Effector CD4-positive, alpha-beta T cell (primary cell): ENCODE results near the gene DRD3.
A peak's percentile ranks its signal among the peaks of the same experiment; 100 is the strongest.

Experiments used
- DNase-seq: peaks from one replicate; pipeline ENCODE4 v3.0.0-alpha.2; 2020

The DRD3 gene

DNA sequence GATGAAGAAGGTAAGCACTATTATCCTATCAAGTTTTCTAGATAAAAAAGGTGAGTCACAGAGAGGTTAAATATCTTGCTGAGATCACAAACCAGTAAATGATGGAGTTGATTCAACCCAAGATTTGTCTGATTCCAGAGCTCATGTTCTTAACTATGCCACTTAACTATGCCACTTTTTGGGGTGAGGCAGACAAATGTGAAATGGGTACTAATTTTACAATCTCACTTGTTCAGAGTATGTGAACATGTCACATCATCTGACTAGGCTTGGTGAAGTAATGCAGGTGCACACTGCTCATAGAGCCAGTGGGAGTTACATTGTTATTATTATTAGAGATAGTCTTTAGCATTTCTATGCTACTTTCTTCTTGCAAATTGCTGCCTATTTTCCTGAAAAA, 2.0 kb downstream of the DRD3 start:
- DNase-seq = no peak

GRCh38 chr3:114176487-114176886, 2.4 kb downstream of the DRD3 start:
- no peak for DNase-seq

- DNase-seq = no peak
These were observed 3.5 kb downstream of the DRD3 start for GRCh38 chr3:114175204-114175987.

DNA sequence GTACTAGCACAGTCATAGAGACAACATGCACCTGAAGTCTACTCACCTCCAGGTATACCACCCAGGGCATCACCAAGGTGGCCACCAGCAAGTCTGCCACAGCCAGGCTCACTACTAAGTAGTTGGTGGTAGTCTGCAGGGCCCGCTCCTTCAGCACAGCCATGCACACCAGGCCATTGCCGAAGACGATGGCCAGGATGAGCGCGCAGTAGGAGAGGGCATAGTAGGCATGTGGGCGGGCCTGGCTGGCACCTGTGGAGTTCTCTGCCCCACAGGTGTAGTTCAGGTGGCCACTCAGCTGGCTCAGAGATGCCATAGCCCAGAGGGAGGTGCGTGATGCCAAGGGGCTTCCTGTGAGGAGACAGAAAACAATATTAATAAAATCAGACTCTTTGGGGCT, 7.2 kb downstream of the DRD3 start:
- no peak for DNase-seq

GRCh38 chr3:114168150-114168549, 10.7 kb downstream of the DRD3 start:
- DNase-seq = no peak

- DNase-seq = no peak
These were observed 21.5 kb downstream of the DRD3 start for GRCh38 chr3:114157321-114157720.

DNA sequence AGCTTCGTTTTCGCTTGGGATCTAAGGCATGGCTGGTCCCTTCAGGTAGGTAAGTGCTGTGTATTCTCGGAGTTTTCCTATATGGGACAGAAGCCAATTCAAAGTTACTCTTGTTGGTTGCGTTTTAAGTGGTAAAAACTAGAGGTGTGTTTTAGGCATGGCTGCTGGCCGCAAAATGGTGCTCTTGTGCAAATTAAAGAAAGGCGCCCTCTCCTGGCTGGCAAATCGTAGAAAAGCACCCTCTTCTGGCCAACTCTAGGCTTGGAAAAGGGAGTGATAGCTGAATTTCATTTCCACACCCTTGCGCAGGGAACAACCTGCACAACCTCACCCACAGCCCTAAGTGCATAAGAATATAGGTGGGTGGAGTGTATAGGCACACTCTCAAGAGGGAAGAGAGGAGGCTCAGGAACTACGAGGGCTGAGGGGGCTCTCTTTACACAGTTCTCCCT, 23.5 kb downstream of the DRD3 start:
- DNase-seq = no peak

DNA sequence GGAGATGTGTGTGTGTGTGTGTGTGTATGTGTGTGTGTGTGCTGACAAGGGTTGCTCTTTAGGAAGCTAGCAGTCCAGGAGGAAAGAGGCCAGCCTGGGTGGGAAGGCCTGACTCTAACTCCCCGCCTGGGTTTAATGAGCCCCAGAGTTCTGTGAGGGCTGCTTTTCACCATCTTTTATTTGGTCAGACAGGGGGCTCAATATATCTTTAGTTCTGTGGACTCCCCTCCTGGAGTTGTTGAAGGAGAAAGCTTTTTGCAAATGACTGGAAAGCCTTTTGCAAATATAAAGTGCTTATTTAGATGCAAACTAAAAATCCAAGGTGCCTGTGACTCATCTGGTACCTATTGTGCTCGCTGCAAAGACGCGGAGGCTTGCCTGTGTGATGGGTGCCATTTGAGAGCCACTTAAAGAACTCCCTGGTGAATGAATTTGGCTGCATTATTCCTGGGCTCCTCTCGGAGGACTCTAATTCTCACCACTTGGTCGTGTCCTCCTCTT, 24.5 kb downstream of the DRD3 start:
- DNase-seq = no peak

- DNase-seq = peak; percentile 78
These were observed 26.2 kb downstream of the DRD3 start for GRCh38 chr3:114152519-114153151.

DNA sequence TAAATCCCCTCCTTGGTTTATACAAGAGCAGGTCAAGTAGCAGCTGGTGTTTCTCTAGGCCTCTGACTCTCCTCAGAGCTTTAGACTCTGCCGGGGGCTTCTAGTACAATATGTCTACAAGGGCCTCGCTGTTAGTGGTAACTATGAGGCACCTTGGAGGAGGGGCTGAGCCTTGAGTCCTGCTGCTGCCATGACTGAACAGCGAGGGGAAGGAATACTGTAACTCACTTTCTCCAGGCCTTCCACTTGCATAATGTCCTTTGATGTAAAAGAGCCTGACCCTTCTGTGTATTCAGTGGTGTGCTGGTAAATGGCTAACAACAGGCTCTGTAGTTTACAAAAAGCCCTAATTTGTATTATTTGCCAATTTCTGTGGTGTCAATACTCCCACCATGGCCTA, 27.8 kb downstream of the DRD3 start:
- DNase-seq = no peak

DNA sequence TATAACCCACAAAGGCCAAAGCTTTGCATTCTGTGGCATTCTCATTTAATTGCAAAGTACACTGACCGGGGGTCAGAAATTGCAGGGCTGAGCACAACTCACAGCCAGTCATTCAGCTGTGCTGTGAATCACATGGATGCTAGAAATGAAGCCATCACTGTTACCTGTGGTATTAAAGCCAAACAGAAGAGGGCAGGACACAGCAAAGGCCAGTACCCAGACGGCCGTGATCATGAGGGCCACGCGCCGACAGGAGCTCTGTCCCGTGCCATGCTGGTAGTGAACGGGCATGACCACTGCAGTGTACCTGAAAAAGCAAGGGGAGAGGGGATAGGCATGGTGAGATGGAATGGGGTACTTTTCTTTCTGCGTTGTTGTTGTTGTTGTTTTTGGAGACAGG, 31.6 kb downstream of the DRD3 start:
- DNase-seq = no peak

DNA sequence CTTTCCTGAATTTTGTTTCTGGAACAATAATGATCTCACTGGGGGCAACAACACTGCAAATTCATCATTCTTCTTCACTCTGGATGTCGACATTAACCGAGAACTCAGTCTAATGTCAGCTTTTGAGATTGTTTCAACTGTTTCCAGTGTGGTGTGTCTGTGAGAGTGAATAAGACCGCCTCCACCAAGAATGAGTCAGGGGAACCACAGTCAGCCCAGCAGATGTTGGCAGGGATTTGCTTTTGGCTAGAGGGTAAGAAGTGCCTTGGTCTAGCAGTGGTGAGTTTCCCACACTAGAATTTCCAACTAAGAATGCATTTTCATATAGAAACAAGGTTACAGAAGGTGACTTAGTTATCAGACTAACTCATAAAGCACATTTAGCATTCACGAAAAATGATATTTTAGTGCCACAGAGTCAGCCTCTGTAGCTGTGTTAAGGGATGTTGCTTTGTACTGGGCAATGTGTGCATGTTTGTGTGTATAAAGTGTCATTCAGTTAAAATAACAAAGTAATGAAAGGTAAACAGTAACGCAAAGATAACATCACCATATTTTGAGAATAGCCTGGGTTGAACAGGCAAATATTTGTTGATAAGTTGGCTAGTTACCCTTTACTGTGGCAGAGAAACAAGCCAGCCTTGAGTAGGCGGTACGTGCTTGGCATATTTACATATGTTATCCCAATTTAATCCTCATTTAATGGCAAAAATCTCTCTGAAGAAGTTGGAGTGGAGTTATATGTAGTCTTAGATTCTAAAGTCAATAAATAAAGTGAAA, 33.8 kb downstream of the DRD3 start:
- no peak for DNase-seq

- DNase-seq = no peak
These were observed 35.0 kb downstream of the DRD3 start for GRCh38 chr3:114143817-114144216.

DNA sequence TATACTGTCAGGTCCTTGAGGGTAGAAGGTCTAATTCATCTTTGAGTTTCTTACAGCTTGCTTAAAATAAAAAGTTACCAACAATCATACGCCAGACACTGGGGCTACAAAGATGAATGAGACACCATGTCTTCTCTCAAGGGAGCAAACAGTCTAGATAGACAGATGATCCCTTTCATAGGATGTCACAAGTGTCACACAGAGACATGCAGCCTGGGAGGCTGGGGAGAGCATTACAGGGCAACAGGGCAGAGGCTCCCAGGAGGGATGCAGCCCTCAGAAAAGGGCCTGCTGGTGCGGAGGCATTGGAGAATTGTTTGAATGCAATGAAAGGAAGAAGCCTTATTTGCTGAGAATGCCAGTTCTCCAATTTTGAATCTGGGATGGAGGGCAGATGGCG, 39.0 kb downstream of the DRD3 start:
- no peak for DNase-seq

- DNase-seq = no peak
These were observed 44.9 kb downstream of the DRD3 start for GRCh38 chr3:114133947-114134346.

DNA sequence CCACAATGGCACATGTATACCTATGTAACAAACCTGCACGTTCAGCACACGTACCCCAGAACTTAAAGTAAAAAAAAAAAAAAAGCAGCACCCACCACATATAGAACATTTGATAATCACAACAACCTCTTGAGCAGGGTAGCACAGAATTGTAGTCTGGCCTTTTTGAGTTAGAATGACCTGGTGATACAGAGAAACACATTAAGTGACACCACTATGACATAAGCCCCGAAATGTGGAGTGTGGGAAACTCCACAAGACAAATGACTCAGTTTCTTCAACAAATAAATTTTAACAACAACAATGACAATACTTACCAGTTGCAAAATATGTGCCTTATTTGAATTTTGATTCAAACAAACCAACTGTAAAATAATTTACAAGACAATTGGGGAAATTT, 46.4 kb downstream of the DRD3 start:
- DNase-seq = no peak

DNA sequence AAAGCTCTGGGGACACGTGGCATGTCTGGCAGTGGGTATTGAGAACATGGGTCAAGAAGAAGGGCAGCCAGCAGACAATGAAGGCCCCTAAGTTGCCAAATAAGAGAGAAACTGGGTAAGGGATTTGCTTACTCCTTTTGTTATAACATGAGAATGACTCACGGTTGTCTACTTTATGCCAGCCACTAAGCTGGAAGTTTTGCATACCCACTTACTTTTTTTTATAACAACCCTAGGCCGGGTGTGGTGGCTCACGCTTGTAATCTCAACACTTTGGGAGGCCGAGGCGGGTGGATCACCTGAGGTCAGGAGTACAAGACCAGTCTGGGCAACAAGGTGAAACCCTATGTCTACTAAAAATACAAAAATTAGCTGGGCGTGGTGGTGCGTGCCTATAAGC, 50.0 kb downstream of the DRD3 start:
- DNase-seq = no peak

DNA sequence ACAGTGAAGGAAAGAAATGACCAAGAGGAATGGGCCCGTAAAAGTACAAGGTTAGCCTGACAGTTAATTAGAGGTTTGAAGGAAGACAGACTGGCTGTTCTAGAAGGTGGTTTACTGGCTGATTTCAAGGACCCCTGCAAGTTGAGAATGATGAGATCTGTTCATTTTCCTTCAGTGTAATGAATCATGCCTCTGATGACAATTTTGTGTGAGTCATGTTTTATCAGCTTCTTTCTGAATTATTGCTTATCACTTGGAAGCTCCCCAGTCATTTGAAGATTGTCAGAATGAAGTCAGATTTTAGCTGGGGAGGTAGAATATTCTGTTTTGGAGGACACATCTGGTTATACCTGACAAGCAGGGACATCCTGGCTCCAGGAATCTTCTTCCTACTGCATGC, 50.6 kb downstream of the DRD3 start:
- no peak for DNase-seq

GRCh38 chr3:114127517-114127916, 51.3 kb downstream of the DRD3 start:
- DNase-seq = no peak

DNA sequence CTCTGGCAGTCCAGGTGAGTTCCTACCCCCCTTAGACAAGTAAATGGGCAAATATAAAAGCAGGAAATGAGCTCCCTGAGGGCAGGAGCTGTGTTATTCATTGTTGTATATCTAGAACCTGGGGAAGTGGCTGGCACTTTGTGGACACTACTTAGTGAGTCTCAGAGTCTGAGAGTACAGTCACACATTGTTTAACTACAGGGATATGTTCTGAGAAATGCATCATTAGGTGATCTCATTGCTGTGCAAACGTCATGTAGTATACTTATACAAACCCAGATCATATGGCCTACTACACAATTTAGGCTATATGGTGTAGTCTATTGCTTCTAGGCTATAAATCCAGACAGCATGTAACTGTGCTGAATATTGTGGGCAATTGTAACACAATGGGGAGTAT, 52.4 kb downstream of the DRD3 start:
- no peak for DNase-seq

DNA sequence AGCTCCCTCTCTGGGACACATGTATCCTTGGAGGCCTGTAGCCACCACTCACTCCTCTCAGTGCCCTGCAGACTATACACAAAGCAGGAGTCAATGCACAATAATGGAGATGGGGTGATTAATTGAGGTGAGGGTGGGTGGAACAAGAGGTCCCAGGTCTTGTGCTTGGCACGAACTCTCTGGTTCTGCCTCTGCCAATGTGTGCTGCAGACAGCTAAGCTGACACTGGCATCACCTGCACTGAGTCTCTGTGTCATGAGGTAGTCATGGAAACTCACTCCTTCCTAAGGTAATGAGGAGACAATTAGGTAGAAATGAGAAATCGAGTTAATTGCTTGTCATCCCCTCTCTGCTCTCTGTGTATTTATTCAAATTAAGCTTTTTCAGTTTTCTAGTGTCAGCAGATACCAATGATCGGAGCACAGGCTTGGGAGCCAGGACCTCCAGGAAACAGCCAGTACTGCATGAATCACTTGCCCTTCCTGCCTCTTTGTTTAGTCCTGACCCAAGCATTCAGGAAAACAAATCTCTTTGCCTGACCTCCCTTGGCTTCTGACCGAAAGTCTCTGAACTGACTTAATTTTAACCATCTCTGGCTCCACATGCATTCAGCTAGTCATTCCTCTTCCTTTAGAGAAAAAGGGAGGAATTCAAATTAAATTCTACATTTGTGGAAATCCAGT, 56.7 kb downstream of the DRD3 start:
- DNase-seq = no peak

GRCh38 chr3:114120211-114120610, 58.6 kb downstream of the DRD3 start:
- no peak for DNase-seq

DNA sequence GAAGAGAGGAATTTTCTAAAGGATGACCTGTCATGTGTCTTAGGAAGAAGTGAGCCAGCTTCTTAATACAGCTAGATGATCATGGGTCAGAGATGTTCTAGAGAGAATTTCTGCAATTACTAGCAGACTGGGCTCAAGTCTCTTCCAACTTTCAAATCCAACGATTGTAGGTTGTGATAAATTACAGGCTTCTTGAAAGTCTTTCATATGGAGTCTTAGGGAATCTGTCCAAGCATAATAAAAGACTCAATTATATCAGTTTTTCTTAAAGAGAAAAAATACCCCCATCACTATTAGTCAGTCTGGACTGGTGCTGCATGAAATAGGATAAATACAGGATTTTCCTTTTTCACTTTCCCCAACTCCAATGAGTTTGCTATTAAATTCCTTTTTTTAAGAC, 59.1 kb downstream of the DRD3 start:
- no peak for DNase-seq
